Mucosa of rectum (tissue), 2 donors: ENCODE data around the gene WTAP.
"Not testable (repeated sequence)": the region's sequence is repeated elsewhere in the genome, so short reads cannot be mapped to it uniquely, and the experiment has no call there.

Experiments
- H3K27ac ChIP-seq, 2 donors: one replicate each; pipeline ENCODE4 v1.7.0; 2013; ENCODE audit warnings: inconsistent platforms in 2 of 2, low read depth in 2 of 2, low read length in 2 of 2
- H3K27me3 ChIP-seq, 2 donors: one replicate each; pipeline ENCODE4 v1.7.0; 2013; ENCODE audit warnings: low read length in 2 of 2; ENCODE audit not compliant: control insufficient read depth in 2 of 2, insufficient read depth in 2 of 2
- H3K36me3 ChIP-seq, 2 donors: one replicate each; pipeline ENCODE4 v1.7.0; 2013; ENCODE audit warnings: low read length in 2 of 2; ENCODE audit not compliant: control insufficient read depth in 2 of 2, insufficient read depth in 2 of 2
- H3K4me1 ChIP-seq, 2 donors: one replicate each; pipeline ENCODE4 v1.7.0; 2013; ENCODE audit warnings: low read length in 2 of 2, mild to moderate bottlenecking in 1 of 2; ENCODE audit not compliant: control insufficient read depth in 2 of 2, insufficient read depth in 2 of 2
- H3K4me3 ChIP-seq, 2 donors: one replicate each; pipeline ENCODE4 v1.7.0; 2013; ENCODE audit warnings: low read length in 2 of 2
- H3K9ac ChIP-seq, 2 donors: one replicate each; pipeline ENCODE4 v1.7.0; 2013; ENCODE audit warnings: low read length in 2 of 2, low read depth in 1 of 2, mild to moderate bottlenecking in 1 of 2
- H3K9me3 ChIP-seq, 2 donors: one replicate each; pipeline ENCODE4 v1.7.0; 2013; ENCODE audit warnings: low read length in 2 of 2; ENCODE audit not compliant: control insufficient read depth in 2 of 2
- donor health status: healthy.
- donor health status: Normal muscosa, but diverticular disease.

Gene WTAP

GRCh38 chr6:159715605-159716004 is 11.7 kb upstream of the WTAP start:
- Histone ChIP-seq H3K4me1 (peaks cover 3% of the 10 kb centered on the region in 2 donors), H3K4me3 (no peak overlapping the region), H3K27ac (no peak overlapping the region)

GRCh38 chr6:159716247-159717096 is 10.8 kb upstream of the WTAP start:
- Histone ChIP-seq H3K9me3 (no peaks in the 10 kb centered on the region), H3K27ac (peak overlapping the region; percentile 33 to 56), H3K27me3 (no peaks in the 10 kb centered on the region), H3K36me3 (no peaks in the 10 kb centered on the region), H3K9ac (no peak overlapping the region), H3K4me3 (no peak overlapping the region), H3K4me1 (peaks cover 3% of the 10 kb centered on the region in 2 donors)

More at GRCh38 chr6:159715605-159716004, 11.7 kb upstream of the WTAP start:
- Histone ChIP-seq H3K9ac (no peak overlapping the region), H3K36me3 (no peaks in the 10 kb centered on the region), H3K27me3 (no peaks in the 10 kb centered on the region), H3K9me3 (no peaks in the 10 kb centered on the region)

- H3K9ac ChIP-seq, result no peak overlapping the region
- H3K27me3 ChIP-seq, result no peaks in the 10 kb centered on the region
- no peaks in the 10 kb centered on the region for H3K9me3 ChIP-seq
- no peak overlapping the region for H3K27ac ChIP-seq
- peaks cover 3% of the 10 kb centered on the region in 2 donors for H3K4me1 ChIP-seq
- H3K36me3 ChIP-seq, result peaks cover 0 to 5% of the 10 kb centered on the region in 2 donors
- no peak overlapping the region for H3K4me3 ChIP-seq
Measured at GRCh38 chr6:159718634-159719033, 8.7 kb upstream of the WTAP start.

DNA sequence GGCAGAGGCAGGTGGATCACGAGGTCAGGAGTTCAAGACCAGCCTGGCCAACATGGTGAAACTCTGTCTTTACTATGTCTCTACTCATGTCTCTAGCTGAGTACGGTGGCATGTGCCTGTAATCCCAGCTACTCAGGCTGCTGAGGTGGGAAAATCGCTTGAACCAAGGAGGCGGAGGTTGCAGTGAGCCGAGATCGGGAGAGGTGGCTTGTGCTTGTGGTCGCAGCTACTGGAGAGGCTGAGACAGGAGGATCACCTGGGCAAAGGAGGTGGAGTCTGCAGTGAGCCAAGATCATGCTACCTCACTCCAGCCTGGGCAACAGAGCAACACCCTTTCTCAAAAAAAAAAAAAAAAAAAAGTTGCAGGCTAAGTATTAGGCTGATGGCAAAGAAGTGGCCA is 8.0 kb upstream of the WTAP start:
- Histone ChIP-seq H3K36me3 (peaks cover 0 to 7% of the 10 kb centered on the region in 2 donors), H3K4me3 (no peak overlapping the region), H3K9ac (no peak overlapping the region), H3K27me3 (no peaks in the 10 kb centered on the region), H3K9me3 (no peaks in the 10 kb centered on the region), H3K4me1 (peaks cover 0 to 3% of the 10 kb centered on the region in 2 donors), H3K27ac (no peak overlapping the region)

GRCh38 chr6:159720708-159721107 is 6.6 kb upstream of the WTAP start:
- Histone ChIP-seq H3K4me1 (peaks cover under 1 to 6% of the 10 kb centered on the region in 2 donors), H3K27me3 (no peaks in the 10 kb centered on the region), H3K9me3 (no peaks in the 10 kb centered on the region), H3K4me3 (no peak overlapping the region), H3K9ac (no peak overlapping the region), H3K27ac (no peak overlapping the region), H3K36me3 (peaks cover 0 to 8% of the 10 kb centered on the region in 2 donors)

- not testable (repeated sequence) for H3K27me3 ChIP-seq, H3K9ac ChIP-seq, H3K27ac ChIP-seq, H3K4me3 ChIP-seq, H3K9me3 ChIP-seq, H3K36me3 ChIP-seq
- H3K4me1 ChIP-seq, result peaks cover 4 to 12% of the 10 kb centered on the region in 2 donors
Measured at GRCh38 chr6:159721981-159722380, 5.3 kb upstream of the WTAP start.

DNA sequence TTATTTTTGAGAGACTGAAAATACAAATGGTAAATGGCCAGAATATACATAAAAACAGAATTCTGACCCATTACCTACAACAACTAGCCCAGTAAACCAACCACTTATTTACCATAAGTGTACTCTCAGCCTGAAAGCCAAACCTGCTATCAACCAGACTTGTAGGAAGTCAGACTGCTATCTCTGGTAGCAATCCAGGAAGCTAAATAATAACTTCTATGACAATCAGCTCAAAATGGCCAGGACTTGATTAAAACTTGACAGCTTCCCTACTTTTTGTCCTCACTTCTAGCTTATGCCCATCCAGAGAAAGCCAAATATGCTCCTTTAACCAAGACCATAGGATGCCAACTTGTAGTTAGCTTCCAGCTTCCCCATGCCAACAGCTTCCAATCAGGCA is 4.7 kb upstream of the WTAP start:
- no peak overlapping the region for H3K4me3 ChIP-seq
- peaks cover 4 to 12% of the 10 kb centered on the region in 2 donors for H3K4me1 ChIP-seq
- H3K27ac ChIP-seq, result no peak overlapping the region
- H3K27me3 ChIP-seq, result no peaks in the 10 kb centered on the region
- no peaks in the 10 kb centered on the region for H3K9me3 ChIP-seq
- no peak overlapping the region for H3K9ac ChIP-seq
- peaks cover 0 to 8% of the 10 kb centered on the region in 2 donors for H3K36me3 ChIP-seq

- Histone ChIP-seq H3K4me1 (peaks cover 4 to 12% of the 10 kb centered on the region in 2 donors), H3K9me3 (no peaks in the 10 kb centered on the region), H3K27ac (no peak overlapping the region), H3K27me3 (no peaks in the 10 kb centered on the region), H3K9ac (no peak overlapping the region), H3K4me3 (no peak overlapping the region), H3K36me3 (peaks cover 0 to 8% of the 10 kb centered on the region in 2 donors)
Measured at GRCh38 chr6:159723259-159723658, 4.0 kb upstream of the WTAP start.

DNA sequence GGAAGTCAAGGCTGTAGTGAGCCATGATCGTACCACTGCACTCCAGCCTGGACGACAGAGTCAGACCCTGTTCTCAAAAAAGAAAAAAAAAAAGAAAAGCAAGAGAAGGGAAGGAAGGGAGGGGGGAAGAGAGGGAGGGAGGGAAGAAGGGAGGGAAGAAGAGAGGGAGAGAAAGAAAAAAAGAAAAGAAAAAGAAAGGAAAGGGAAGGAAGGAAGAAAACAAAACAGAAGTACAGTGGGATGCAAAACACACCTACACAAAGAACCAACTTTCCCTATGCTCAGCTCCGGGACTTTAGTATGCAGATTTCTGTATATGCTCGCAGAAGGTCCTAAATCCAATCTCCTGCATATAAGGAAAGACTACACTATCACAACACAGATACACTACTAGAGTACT is 2.5 kb upstream of the WTAP start:
- Histone ChIP-seq H3K4me1 (peaks cover 14 to 19% of the 10 kb centered on the region in 2 donors), H3K27ac (no peak overlapping the region), H3K36me3 (peaks cover 0 to 8% of the 10 kb centered on the region in 2 donors), H3K27me3 (no peaks in the 10 kb centered on the region), H3K9ac (no peak overlapping the region), H3K4me3 (no peak overlapping the region), H3K9me3 (no peaks in the 10 kb centered on the region)

DNA sequence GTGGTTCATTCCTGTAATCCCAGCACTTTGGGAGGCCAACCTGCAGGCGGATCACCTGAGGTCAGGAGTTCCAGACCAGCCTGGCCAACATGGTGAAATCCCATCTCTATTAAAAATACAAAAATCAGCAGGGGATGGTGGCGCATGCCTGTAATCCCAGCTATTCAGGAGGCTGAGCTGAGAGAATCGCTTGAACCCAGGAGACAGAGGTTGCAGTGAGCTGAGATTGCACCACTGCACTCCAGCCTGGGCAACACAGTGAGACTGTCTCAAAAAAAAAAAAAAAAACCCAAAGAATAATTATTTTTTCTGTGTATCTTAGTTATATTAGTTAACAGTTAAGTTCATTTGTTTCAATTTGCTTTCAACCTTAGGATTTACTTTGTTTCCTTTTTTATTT is 2.1 kb upstream of the WTAP start:
- H3K9ac ChIP-seq, H3K27me3 ChIP-seq, H3K27ac ChIP-seq, H3K9me3 ChIP-seq, H3K4me3 ChIP-seq, H3K36me3 ChIP-seq: not testable (repeated sequence)
- peaks cover 18 to 23% of the 10 kb centered on the region in 2 donors for H3K4me1 ChIP-seq
